PC-3 (cell line): ENCODE results near the gene AFAP1L2.

Experiments used
- CTCF ChIP-seq: fragments of 300-600 bp; sonication (generic); conservative IDR thresholded peaks from 2 replicates; pipeline ENCODE4 v1.5.1; 2017; ENCODE audit warnings: antibody characterized with exemption, low read depth, mild to moderate bottlenecking, low read length
- EZH2 ChIP-seq: fragments of 300-600 bp; sonication (generic); IDR thresholded peaks from one replicate; pipeline ENCODE4 v1.6.1; 2017; ENCODE audit warnings: antibody characterized with exemption, mild to moderate bottlenecking, low read length; ENCODE audit not compliant: unreplicated experiment

- TF ChIP-seq CTCF (no peak), EZH2 (no peak)
These were observed 125.0 kb downstream of the AFAP1L2 start for GRCh38 chr10:114279289-114279688.
